GDM1 (cell line): ENCODE results near the gene TYMP.
"Not testable (repeated sequence)": the region's sequence is repeated elsewhere in the genome, so short reads cannot be mapped to it uniquely, and the experiment has no call there.

Experiments used
- DNase-seq: peaks from one replicate; lab custom pipeline; 2025; lab: John Stamatoyannopoulos, UW

Gene TYMP

DNA sequence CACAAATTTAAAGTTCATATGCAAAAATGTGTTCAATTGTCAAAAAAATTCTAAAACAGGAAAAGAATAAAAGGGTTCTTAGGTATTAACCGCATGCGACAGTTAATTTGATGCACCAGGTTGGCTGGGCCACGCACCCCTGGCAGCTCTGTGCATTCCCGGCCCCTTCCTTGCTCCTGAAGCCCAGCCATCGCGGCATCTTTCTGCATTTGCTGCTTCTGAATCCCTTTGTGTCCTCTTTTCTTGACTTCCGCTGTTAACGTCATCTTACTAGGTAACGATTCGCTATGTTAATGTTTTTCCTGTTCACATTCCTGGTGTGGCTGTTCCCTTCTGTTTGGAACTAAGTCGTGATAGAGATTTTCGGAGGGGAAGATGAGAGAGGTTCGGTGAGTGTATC is 8.0 kb upstream of the TYMP start:
- no peak for DNase-seq

DNA sequence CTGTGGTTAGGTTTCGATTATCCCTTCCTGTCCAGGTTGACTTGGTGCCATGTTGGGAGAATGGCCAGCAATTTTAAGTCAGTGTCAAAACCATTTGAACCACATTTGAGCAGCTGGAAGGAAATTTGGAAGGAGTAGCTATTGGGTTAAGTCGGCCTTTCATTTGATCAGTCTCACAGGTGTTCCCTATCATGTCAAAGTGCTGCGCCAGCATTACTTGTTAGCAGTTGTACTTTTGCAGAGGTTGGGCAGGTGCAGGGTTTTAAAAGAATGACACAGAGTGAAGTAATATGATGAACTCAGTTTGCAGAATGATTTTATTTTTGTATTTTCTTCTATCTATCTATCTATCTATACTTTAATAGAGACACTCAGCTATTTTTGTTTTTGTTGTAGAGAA is 6.4 kb upstream of the TYMP start:
- no peak for DNase-seq

DNA sequence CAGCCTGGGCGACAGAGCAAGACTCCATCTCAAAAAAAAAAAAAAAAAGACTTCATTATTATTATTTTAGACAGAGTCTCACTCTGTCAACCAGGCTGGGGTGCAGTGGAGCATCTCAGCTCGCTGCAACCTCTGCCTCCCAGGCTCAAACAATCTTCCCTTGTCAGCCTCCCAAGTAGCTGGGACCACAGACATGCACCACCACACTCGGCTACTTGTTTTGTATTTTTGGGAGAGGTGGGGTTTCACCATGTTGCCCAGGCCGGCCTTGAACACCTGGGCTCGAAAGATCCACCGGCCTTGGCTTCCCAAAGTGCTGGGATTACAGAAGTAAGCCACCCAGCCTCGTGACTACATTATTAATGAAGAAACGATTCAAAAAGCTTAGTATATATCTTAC is 5.3 kb upstream of the TYMP start:
- DNase-seq, result no peak

DNA sequence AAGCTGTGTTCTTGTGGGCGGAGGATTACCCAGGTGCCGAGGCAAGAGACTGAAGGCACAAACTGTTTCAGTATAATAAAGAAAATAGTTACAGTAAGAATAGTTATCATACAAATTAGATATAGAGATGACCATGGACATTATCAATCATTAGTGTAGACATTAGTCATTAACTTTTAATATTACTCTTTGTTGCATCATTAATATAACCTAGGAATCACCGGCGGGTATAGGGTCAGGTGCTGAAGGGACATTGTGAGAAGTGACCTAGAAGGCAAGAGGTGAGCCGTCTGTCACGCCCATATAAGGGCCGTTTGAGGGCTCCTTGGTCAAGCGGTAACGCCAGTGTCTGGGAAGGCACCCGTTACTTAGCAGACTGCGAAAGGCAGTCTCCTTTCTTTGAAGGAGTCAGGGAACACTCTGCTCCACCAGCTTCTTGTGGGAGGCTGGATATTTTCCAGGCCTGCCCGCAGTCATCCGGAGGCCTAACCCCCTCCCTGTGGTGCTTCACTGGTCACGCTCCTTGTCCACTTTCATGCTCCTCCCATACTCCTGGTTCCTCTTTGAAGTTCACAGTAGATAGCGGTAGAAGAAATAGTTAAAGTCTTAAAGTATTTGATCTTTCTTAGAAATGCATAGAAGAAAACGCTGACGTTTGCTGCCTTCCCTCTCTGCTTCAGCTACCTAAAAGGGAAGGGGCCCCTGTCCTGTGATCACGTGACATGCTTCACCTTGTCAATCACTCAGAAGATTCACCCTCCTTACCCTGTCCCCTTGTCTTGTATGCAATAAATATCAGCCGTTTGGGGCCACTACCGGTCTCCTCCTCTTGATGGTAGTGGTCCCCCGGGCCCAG is 4.3 kb upstream of the TYMP start:
- DNase-seq, result not testable (repeated sequence)

DNA sequence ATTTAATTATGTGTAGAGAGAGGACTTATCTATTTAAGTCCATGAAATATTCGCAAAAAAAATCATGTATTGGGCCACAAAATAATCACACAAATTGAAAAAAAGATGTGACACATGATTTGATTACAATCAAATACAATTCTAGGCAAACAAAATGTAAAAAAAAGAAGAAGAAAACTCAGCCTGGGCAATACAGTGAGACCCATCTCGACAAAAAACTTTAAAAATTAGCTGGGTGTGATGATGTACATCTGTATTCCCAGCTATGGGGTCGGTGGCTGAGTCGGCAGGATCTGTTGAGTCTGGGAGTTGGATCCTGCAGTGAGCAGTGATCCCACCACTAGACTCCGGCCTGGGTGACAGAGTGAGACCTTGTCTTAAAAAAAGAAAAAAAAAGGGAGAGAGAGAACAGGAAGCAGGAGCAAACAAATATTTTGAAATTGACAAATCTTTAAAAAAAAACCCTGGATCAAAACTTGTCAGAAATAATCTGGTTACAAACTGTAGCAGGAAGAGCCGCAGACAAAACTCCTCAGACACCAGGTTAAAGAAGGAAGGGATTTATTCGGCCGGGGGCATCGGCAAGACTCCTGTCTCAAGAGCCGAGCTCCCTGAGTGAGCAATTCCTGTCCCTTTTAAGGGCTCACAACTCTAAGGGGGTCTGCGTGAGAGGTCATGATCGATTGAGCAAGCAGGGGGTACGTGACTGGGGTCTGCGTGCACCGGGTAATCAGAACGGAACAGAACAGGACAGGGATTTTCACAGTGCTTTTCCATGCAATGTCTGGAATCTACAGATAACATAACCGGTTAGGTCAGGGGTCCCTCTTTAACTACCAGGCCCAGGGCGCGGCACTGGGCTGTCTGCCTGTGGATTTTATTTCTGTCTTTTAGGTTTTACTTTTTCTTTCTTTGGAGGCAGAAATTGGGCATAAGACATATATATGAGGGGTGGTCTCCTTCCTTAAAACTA is 3.3 kb upstream of the TYMP start:
- no peak for DNase-seq

DNA sequence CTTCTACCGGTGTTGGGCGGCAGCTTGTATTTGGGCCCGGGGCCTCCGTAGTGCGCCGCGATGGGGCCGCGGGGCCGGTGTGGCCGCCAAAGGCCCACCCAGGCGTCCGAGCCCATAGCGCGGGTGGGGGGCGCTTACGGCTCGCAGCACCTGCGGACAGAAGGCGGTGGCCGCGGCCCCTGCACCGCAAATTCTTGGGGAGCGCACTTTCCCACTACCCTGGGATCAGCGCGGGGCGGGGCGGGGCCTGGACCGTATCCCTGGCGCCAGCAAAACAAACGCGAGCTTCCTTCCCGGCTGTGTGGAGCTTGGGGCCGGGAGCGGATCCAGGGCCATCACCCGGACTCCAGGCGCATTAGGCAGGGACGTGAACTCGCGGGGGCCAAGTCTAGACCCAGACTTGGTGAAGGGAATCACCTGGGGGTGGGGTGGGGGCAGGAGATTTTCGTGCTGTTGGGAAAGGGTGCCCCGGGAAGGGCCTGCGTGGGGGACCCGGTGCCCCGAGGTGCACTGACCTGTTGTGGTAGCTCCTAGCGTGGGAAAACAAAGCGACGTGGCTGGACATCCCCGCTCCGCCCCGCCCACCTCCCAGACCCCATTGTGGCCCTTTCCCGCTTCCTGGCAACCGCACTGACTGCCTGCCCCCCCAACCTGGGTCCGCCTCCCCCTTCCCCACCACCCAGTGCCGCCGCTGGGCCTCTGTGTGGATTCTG is 2.3 kb upstream of the TYMP start:
- DNase-seq, result no peak

DNA sequence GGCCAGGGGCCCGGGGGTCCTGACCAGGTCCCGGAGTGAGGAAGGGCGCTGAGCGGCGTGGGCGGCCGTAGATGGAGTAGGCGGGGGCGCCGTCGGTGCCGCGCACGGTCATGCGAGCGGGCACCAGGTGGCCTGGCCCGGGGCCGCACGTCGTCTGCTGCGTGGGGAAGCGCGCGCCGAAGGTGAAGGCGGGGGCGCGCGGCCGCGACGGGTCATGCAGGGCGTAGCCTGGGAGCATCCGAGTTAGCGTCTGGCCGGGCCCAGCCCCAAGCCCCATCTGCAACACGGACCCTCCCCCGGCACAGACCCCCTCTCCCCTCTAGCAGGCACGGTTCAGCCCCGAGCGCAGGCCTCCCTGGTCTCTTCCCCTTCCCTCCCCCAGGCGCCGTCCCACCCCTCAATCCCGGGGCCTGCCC is 1.7 kb upstream of the TYMP start:
- DNase-seq, result no peak

DNA sequence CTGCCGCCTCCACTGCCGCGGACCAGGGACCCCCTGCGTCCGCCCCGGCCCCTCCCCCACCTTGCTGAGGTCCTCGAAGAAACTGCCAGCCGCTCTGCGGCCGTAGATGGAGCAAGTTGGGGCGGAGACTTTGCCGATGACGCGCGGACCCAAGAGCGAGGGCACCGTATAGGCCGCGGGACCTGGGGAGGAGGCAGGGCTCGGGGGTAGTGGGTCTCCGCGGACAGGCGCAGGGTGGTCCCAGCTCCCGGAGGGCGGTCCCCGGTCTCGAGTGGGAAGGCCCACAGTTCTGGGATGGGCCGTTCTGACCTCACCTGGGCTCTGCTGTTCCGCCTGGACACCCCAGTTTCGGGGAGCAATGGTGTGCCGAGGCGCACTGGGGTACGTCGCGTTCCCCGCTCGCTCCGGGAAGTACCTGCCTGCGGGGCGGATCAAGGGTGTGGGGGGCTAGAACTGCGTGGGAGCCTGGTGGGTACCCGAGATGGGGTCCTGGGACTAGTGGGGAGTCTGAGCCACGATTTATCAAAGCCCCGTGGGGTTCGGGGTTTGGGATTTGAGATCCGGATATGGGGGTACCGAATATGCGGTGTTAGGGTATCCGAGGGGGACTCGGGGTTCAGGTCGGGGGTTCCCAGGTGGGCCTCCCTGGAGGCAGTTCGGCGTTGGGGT is 1.2 kb upstream of the TYMP start:
- no peak for DNase-seq

DNA sequence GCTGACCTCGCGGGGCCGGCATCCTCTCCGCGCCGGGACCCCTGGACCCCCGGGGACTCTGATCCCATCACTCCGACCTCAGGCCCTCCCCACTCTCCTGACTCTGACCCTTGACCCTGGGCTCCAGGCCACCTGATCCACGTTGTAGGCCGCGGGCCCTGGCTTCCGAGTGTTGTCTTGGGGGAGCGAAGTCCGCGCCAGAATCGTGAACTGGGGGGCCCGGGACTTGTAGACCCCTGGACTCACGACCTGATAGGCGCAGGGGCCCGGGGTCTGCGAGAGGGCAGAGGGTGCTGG is 716 bp upstream of the TYMP start:
- DNase-seq, result no peak

DNA sequence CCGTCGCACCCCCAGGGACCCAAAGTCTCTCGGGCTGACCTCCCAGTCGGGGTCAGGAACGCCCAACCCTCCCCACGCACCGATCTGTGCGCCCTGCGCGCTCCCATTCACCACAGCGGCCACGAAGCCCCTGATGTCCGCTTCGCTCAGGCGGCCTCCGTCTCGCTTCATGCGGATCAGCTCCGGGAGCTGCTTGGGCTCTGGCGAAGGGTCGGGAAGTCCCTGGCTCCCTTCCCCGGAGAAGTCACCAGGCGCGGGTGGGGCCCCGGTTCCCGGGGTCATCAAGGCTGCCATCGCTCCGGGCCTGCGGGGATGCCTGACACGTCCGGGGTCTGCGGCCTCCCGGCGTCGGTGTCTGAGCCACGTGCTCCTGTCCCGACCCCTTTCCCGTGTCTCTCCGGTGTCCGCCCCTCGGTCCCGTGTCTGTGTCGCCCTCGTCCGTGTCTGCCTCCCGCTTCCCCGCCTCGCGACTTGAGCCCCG is 356 bp downstream of the TYMP start:
- DNase-seq, result no peak

DNA sequence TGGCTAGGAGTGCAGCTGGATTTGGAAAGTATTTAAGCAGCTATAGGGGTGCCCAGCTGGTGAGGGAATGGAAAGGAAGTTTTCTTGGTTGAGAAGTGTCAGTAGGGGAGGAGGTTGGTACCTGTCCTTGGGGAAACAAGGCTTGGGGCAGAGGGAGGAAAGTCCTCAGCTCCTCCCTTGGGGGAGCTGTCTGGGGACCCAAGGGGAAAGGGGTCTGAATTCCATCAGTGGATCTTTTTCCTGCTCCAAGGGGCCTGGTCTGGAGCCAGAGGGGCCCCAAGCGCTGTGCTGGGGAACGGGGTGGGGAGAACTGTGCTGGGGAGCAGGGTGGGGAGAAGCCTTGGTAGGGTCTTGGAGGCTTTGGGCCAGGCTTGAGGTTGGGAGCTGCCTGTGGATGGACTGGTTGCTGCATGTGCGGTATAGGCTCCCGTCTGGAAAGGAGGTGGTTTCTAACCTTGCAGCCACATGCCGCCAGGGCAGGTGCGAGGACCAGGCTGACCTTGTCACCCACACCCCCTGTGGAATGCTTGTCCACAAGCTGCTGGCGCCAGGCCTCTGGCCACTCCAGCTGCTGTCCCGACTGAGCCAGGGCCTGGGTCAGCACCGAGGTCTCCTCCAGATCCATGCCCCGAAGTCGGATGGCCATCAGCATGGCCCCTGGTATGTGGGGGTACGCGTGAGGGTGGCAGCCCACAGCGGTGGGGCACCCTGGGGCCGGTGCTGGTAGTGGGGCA is 963 bp downstream of the TYMP start:
- no peak for DNase-seq

DNA sequence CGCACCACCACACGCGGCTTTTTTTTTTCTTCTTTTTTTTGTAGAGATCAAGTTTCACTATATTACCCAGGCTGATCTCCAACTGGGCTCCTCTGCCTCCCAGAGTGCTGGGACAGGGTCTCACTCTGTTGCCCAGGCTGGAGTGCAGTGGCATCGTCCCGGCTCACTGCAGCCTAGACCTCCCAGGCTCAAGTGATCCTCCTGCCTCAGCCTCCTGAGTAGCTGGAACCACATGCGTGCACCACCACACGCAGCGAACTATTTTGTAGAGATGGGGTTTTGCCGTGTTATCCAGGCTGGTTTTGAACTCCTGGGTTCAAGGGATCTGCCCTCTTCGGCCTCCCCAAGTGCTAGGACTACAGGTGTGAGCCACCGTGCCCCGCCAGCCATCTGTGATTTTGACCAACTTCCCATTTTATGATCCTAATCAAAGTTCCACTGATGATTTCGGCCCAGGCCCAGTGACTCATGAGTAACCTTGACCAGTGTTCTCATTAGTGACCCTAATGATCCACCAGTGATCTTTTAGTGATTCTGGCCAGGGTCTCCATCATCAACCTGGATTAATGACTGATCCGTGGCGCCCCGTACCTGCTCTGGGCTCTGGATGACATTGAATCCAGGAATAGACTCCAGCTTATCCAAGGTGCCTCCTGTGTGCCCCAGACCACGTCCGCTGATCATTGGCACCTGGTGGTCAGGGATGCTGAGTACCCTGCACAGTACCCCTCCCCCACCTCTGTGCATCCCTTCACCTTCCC is 1.7 kb downstream of the TYMP start:
- no peak for DNase-seq

DNA sequence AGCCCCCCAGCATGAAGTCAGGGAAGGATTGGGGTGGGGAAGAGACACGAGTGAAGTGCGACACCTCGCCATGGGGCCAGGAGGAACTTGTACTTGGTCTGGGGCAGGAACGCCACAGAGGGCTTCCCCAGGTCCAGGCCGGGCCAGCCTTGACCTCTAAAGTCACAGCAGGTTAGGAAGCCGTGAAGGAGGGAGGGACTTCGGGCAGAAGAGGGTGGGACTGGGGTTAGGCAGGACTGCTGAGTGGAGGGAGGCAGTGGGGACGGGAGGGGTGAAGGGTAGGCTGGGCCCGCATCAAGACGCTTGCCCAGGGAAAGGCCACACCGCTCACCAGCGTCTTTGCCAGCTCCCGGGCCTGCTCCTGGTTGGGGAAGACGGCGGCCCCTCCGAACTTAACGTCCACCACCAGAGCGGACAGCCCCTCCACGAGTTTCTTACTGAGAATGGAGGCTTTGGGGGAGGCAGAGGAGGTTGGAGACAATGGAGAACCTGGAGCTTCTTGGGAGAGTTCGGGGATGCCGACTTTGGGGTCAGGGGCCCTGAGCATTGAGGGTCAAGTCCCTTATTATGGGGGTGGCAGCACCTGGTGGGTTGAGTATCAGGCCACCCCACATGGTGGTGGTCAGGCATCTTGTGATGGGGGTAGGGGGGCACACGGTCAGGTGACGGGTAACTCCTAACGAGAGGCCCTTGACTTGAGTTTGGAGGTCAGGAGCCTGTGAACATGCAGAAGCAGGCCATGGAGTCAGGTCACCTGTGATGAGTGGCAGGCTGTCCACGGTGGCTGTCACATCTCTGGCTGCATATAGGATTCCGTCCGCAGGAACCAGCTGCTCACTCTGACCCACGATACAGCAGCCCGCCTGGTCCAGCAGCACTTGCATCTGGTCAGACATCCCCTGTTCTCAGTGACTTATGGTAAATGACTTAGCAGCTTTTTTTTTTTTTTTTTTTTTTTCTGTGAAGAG is 2.7 kb downstream of the TYMP start:
- DNase-seq, result peak; percentile 38

DNA sequence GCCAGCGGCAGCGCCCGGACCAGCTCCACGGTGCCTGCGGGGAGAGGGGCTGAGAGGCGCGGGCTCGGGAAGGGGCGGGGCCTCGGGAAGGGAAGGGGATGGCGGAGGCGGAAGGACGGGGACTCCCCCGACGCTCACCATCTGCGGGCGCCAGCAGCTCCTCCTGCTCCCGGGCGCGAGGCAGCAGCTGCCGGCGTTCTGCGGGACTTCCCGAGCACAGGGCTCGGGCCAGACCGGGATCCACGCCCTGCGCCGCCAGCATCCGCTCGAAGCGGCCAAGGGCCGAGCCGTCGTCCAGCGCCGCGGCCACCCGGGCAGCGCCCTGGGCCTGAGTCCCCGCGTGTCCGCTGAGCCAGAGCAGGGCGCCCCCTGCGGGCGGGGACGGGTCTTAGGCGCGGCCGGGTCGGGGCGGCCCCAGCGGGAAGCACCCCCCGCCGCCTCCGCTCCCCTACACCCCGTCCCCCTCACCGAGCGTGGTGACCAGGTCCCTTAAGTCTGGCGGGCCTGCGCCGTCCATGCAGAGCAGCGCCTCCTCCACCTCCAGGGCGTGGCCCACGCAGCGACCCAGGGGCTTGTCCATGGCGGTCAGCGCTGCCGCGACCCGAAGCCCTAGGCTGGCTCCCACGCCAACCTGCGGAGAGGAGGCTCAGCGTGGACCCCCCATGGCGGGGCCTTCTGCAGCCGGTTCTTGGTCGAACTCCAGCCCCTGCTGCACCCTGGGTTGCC is 3.5 kb downstream of the TYMP start:
- DNase-seq, result peak; percentile 81

DNA sequence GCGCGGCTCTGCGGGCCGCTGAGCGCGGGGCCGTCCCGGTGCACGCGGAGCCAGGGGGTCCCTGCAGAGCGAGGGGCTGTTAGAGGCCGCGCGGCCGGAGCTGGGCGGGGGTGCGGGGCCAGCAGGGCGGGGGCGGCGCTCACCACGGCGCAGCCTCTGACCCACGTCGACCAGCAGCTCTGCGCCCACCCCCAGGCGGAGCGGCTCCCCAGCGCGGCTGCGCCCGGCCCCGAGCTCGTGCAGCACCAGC is 4.0 kb downstream of the TYMP start:
- no peak for DNase-seq

DNA sequence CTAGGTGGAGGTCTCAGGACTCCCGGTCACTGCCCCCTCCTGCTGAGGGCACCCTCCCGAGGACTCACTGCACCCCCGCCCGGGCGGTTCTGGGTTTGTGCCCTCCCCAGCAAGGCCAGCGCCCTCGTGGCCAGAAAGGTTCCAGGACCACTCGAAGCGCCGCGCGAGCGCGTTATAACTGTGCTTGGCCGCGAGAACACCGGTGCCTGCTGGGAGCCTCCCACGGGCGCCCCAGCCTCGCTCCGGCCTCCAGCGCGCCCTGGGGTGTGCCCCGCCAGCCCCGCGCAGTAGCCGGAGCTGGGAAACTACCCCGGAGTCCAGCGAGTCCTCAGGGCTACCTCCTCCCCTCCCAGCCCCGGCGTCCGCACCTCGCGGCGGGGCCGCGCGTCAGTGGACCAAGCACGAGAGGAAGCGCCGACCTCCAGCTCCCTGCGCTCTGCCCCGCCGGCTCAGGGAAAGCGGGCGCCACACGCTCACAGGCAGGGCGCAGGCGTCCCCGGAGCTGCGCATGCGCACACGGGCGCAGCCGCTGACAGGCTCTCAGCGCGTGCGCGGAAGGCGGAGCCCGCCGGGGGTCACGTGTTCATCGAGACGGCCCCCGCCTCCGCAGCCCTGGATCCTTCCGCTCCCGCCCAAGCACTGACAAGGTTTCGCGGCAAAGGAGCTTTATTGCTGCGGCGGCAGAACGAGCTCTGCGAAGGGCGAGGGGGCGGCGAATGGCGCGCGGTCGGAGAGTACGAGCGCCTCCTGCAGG is 4.5 kb downstream of the TYMP start, which contains the start of gene SCO2:
TSS of gene SCO2 (minus strand) at position 495 of the 754 bp plus-strand sequence. CDS start 1,187 bp downstream, outside the sequence.
- peak; percentile 97 for DNase-seq

DNA sequence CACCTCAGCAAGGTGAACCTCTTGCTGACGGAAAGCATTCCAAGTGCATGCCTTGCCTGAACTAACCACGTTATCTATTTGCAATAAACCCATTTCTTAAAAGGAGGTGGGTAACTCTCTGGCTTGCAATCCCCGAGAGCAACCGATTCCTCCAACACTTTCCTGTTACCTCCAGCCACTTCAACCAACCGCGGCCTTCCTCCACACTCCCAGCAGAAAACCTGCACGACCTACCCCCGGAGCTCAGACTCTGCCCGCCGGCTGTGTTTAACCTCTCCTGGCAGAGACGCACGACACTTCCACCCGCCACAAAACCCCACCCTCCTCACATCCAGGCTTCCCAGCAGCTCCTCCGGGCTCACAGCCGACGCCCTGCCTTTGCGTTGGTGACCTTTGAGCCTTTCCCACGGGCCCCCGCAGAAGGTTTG is 5.1 kb downstream of the TYMP start:
- no peak for DNase-seq
